ENCODE measurements around the gene CCT3. TPM values are rescaled to one million over a fixed set of nuclear protein-coding genes. Genes with fewer than 3 reads are reported as not detected.
A peak's percentile ranks its signal among the peaks of the same experiment; 100 is the strongest.

The CCT3 gene
- total RNA-seq, 1 experiment from 2014 or later: 619 TPM

- no peaks in the 10 kb centered on the region for H3K9me3 ChIP-seq (ENCODE audit: control insufficient read depth in 1 of 2, insufficient read depth in 1 of 2, low read depth in 1 of 2, low read length in 2 of 2)
- ATAC-seq (peak; percentile 91), DNase-seq (ENCODE audit: low read depth, low spot score) (peak; percentile 45)
- H3K4me1 ChIP-seq (ENCODE audit: control insufficient read depth in 1 of 2, insufficient read depth in 2 of 2, low read length in 2 of 2): peaks cover 8 to 9% of the 10 kb centered on the region in 2 experiments
- no peak overlapping the region for H3K27ac ChIP-seq (ENCODE audit: low read depth, low read length)
- H3K4me2 ChIP-seq (ENCODE audit: low read length): no peak overlapping the region
- no peak for TF ChIP-seq CBX3 (IDR thresholded peaks at IDR 0.05; ENCODE audit: low read depth)
- TF ChIP-seq JUND (IDR thresholded peaks at IDR 0.05): no peak
- TF ChIP-seq EZH2 (IDR thresholded peaks at IDR 0.05): no peak
- TF ChIP-seq EGR1 (IDR thresholded peaks at IDR 0.05; ENCODE audit: low read depth): no peak
- peak; percentile 94 for TF ChIP-seq RAD21 (IDR thresholded peaks at IDR 0.05; ENCODE audit: low read depth)
- TF ChIP-seq, protein P1, sequence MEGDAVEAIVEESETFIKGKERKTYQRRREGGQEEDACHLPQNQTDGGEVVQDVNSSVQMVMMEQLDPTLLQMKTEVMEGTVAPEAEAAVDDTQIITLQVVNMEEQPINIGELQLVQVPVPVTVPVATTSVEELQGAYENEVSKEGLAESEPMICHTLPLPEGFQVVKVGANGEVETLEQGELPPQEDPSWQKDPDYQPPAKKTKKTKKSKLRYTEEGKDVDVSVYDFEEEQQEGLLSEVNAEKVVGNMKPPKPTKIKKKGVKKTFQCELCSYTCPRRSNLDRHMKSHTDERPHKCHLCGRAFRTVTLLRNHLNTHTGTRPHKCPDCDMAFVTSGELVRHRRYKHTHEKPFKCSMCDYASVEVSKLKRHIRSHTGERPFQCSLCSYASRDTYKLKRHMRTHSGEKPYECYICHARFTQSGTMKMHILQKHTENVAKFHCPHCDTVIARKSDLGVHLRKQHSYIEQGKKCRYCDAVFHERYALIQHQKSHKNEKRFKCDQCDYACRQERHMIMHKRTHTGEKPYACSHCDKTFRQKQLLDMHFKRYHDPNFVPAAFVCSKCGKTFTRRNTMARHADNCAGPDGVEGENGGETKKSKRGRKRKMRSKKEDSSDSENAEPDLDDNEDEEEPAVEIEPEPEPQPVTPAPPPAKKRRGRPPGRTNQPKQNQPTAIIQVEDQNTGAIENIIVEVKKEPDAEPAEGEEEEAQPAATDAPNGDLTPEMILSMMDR (IDR thresholded peaks at IDR 0.05 in 2 of 3, conservative IDR thresholded peaks at IDR 0.05 in 1 of 3; ENCODE audit: borderline replicate concordance in 1 of 3, insufficient read depth in 1 of 3, low read depth in 2 of 3, low read length in 2 of 3): peak; percentile 87 to 92 (median 91)
- TF ChIP-seq, protein P2, sequence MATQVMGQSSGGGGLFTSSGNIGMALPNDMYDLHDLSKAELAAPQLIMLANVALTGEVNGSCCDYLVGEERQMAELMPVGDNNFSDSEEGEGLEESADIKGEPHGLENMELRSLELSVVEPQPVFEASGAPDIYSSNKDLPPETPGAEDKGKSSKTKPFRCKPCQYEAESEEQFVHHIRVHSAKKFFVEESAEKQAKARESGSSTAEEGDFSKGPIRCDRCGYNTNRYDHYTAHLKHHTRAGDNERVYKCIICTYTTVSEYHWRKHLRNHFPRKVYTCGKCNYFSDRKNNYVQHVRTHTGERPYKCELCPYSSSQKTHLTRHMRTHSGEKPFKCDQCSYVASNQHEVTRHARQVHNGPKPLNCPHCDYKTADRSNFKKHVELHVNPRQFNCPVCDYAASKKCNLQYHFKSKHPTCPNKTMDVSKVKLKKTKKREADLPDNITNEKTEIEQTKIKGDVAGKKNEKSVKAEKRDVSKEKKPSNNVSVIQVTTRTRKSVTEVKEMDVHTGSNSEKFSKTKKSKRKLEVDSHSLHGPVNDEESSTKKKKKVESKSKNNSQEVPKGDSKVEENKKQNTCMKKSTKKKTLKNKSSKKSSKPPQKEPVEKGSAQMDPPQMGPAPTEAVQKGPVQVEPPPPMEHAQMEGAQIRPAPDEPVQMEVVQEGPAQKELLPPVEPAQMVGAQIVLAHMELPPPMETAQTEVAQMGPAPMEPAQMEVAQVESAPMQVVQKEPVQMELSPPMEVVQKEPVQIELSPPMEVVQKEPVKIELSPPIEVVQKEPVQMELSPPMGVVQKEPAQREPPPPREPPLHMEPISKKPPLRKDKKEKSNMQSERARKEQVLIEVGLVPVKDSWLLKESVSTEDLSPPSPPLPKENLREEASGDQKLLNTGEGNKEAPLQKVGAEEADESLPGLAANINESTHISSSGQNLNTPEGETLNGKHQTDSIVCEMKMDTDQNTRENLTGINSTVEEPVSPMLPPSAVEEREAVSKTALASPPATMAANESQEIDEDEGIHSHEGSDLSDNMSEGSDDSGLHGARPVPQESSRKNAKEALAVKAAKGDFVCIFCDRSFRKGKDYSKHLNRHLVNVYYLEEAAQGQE (IDR thresholded peaks at IDR 0.05; ENCODE audit: low read depth): no peak
- no peak; the same call in 1 of the 2 replicates for TF ChIP-seq ZFX (IDR thresholded peaks at IDR 0.05)
- no peak for TF ChIP-seq YY1 (IDR thresholded peaks at IDR 0.05; ENCODE audit: extremely low read depth, insufficient replicate concordance, low read depth, low read length)
- TF ChIP-seq FOSL1 (IDR thresholded peaks at IDR 0.05; ENCODE audit: low read depth): no peak
- TF ChIP-seq SIN3A (IDR thresholded peaks at IDR 0.05; ENCODE audit: low read depth): no peak
- no peaks in the 10 kb centered on the region for H4K20me1 ChIP-seq (ENCODE audit: insufficient read depth)
- POLR2A ChIA-PET: no interaction called here
- no peaks in the 10 kb centered on the region for H3K36me3 ChIP-seq (ENCODE audit: control insufficient read depth in 1 of 2, insufficient read depth in 2 of 2, low read length in 2 of 2)
- H3K27me3 ChIP-seq (ENCODE audit: insufficient read depth, low read length): no peaks in the 10 kb centered on the region
- no peak overlapping the region for H3K4me3 ChIP-seq (replicated peaks in 1 of 2; ENCODE audit: low read depth in 1 of 2, low read length in 2 of 2)
- no peak overlapping the region for H3K9ac ChIP-seq (ENCODE audit: low read length)
- BruUV-seq (replicated peaks): no TSS peak
- intact Hi-C loops (cut with micrococcal nuclease): loop anchor here (2.0 kb wide), 1 partner anchor 226 kb away; no protein-coding TSS in a partner anchor
- RAD21 ChIA-PET (ENCODE audit: low non-redundant PET in 1 of 2, low total read pairs in 2 of 2, uncharacterized antibody in 2 of 2, unreplicated experiment in 2 of 2): interaction anchor here (0.6 to 1.7 kb wide), 2 partner anchors 63 to 144 kb away, joined by 4 to 9 read pairs; no protein-coding TSS in a partner anchor
- CTCF ChIA-PET: interaction anchor here (0.9 to 5.3 kb wide), 3 partner anchors 24 to 61 kb away, joined by 3 to 322 read pairs (median 3); no protein-coding TSS in a partner anchor
- H2AFZ ChIP-seq (ENCODE audit: low read depth, low read length, poor library complexity, severe bottlenecking): no peak overlapping the region
- no peaks in the 10 kb centered on the region for H3K9me2 ChIP-seq (ENCODE audit: insufficient read depth)
- no peaks in the 10 kb centered on the region for H3K79me2 ChIP-seq (ENCODE audit: insufficient read depth, low read length)
These were observed 44.9 kb upstream of the CCT3 start for GRCh38 chr1:156383023-156383422.

Data from HCT116 (cell line).